Gastroesophageal sphincter (tissue), 4 donors: Measurements from ENCODE around the gene CMC1. TPM values are rescaled to one million over a fixed set of nuclear protein-coding genes. Genes with fewer than 3 reads are reported as not detected.

Source experiments
- ATAC-seq: fragments of 150-250 bp; one replicate; pipeline ENCODE4 v1.9.1; 2016; ENCODE audit warnings: mild to moderate bottlenecking, moderate library complexity
- H3K27ac ChIP-seq, 4 donors: fragments of 200-600 bp; sonication (generic) in 3 of 4; 1 replicate in 3 of 4; 2 replicates in 1 of 4; pipeline ENCODE4 v1.5.1; 2016 to 2019
- H3K27me3 ChIP-seq: fragments of 200-600 bp; sonication (generic); one replicate; pipeline ENCODE4 v1.5.1; 2019
- H3K36me3 ChIP-seq, 2 donors: fragments of 200-600 bp; sonication (generic); one replicate each; pipeline ENCODE4 v1.5.1; 2019; ENCODE audit warnings: control low read depth in 1 of 2
- H3K4me1 ChIP-seq, 3 donors: fragments of 200-600 bp; sonication (generic); 1 replicate in 2 of 3; 2 replicates in 1 of 3; pipeline ENCODE4 v1.5.1; 2016 to 2019; ENCODE audit warnings: control low read depth in 2 of 3
- H3K4me3 ChIP-seq, 2 donors: fragments of 200-600 bp; sonication (generic); one replicate each; pipeline ENCODE4 v1.5.1; 2019; ENCODE audit warnings: mild to moderate bottlenecking in 1 of 2, moderate library complexity in 1 of 2
- H3K9me3 ChIP-seq, 3 donors: fragments of 200-600 bp; sonication (generic); one replicate each; pipeline ENCODE4 v1.5.1; 2017 to 2019; ENCODE audit warnings: control low read depth in 2 of 3
- EP300 ChIP-seq: sonication (generic); formaldehyde crosslinking; IDR thresholded peaks from one replicate; pipeline ENCODE4 v1.6.1; 2017; ENCODE audit warnings: antibody characterized with exemption, mild to moderate bottlenecking
- POLR2A ChIP-seq, 2 donors: fragments of 450-650 bp; IDR thresholded peaks; one replicate each; pipeline ENCODE4 v1.6.1; 2017; ENCODE audit warnings: antibody characterized with exemption in 2 of 2, mild to moderate bottlenecking in 2 of 2, moderate library complexity in 1 of 2
- POLR2AphosphoS5 ChIP-seq: sonication (generic); formaldehyde crosslinking; IDR thresholded peaks from one replicate; pipeline ENCODE4 v1.6.1; 2017; ENCODE audit warnings: antibody characterized with exemption
- WGBS, 2 donors: methylation state at CpG; one replicate each; pipeline ENCODE4 v1.1.5; 2018; ENCODE audit warnings: low coverage in 1 of 2; 5-methylcytosine and 5-hydroxymethylcytosine counted together
- total RNA-seq, 4 donors: library from RNA; depleted of rRNA; stranded (reverse); fragments of >200 nt; gene quantifications; one replicate each; pipeline ENCODE4 v1.1.0, GENCODE V29; 2016
- TF ChIP-seq, protein P1 (sequence below), 4 experiments: fragments of 200-600 bp in 2 of 4; fragments of 450-650 bp in 2 of 4; sonication (generic) in 1 of 4; IDR thresholded peaks; one replicate each; pipeline ENCODE4 v1.5.1; 2017 to 2019; ENCODE audit warnings: antibody characterized with exemption in 4 of 4, mild to moderate bottlenecking in 2 of 4, moderate library complexity in 2 of 4

The CMC1 gene
- total RNA-seq, 4 donors from 2014 or later = 6.5 to 30.5 (median 19.5) TPM

DNA sequence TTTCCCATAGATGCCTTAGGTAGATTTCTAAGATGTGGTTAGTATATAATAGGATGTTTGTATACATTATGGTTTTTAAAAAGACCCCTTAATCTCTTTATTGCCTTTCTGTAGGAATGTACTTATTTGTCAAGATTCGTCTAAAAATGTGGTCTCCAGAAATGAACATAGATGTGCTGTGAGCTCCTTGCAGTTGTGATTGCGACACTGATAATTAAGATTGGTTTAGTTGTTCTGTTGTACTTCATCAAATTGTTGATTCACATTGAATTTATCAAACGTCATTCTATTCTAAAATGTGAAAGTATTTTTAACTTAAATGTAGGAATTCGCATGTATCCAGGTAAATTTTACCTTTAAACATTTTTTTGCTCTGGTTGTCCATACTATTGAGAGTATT is 51.2 kb downstream of the CMC1 start:
- H3K4me1 ChIP-seq = peaks cover 0 to 12% (median 0%) of the 10 kb centered on the region in 3 donors
- no peak overlapping the region for H3K27ac ChIP-seq
- H3K4me3 ChIP-seq = no peak overlapping the region
- ATAC-seq = no peak
- H3K36me3 ChIP-seq = peaks cover 0 to 12% of the 10 kb centered on the region in 2 donors
- H3K9me3 ChIP-seq = no peaks in the 10 kb centered on the region
- H3K27me3 ChIP-seq = no peaks in the 10 kb centered on the region
- WGBS, 2 donors = 89 to 97% methylated on average over 4 of the region's 4 CpGs
- no peak for TF ChIP-seq POLR2AphosphoS5
- TF ChIP-seq, protein P1, sequence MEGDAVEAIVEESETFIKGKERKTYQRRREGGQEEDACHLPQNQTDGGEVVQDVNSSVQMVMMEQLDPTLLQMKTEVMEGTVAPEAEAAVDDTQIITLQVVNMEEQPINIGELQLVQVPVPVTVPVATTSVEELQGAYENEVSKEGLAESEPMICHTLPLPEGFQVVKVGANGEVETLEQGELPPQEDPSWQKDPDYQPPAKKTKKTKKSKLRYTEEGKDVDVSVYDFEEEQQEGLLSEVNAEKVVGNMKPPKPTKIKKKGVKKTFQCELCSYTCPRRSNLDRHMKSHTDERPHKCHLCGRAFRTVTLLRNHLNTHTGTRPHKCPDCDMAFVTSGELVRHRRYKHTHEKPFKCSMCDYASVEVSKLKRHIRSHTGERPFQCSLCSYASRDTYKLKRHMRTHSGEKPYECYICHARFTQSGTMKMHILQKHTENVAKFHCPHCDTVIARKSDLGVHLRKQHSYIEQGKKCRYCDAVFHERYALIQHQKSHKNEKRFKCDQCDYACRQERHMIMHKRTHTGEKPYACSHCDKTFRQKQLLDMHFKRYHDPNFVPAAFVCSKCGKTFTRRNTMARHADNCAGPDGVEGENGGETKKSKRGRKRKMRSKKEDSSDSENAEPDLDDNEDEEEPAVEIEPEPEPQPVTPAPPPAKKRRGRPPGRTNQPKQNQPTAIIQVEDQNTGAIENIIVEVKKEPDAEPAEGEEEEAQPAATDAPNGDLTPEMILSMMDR (IDR thresholded peaks at IDR 0.05) = no peak
- TF ChIP-seq EP300 = no peak
- no peak for TF ChIP-seq POLR2A (IDR thresholded peaks at IDR 0.05)

DNA sequence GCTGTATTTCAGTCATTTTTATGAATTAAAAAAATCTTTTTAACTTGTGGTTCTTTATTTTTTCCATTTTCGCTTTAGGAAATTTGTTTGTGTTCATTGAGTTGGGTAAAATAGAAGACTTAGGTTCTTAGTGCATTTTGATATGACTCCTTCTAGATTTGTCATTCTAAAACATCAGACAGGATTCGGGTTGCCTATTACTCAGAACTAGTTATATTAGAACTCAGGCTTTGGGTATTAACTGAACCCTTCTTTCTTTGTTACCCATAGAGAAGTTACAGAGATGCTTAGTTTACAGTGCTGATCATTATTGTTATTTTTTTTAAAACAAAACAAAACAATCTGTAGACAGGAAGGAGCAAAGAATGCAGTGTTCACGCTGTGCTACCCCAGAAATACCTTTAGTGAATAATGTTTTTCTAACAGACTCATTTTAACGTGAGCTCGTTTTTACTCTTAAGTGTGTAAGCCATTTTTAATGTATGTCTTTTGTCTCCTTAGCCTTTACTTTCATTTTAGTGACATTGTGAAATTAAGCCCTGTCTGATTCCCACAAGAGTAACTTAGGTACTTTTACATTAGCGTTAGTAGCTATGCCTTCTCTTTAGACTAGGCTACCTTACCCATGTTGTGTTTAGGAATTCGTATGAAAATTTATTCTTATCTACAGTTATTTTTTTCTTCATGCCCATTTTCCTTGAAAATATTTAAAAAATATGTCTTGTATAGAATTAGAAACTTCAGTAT is 53.4 kb downstream of the CMC1 start:
- no peak overlapping the region for H3K27ac ChIP-seq
- 89 to 94% methylated on average over 7 of the region's 7 CpGs for WGBS, 2 donors
- H3K4me1 ChIP-seq = peaks cover 0 to 12% (median 0%) of the 10 kb centered on the region in 3 donors
- H3K27me3 ChIP-seq = no peaks in the 10 kb centered on the region
- no peak for ATAC-seq
- no peaks in the 10 kb centered on the region for H3K9me3 ChIP-seq
- no peak overlapping the region for H3K4me3 ChIP-seq
- no peak for TF ChIP-seq POLR2A (IDR thresholded peaks at IDR 0.05)
- TF ChIP-seq POLR2AphosphoS5 = no peak
- TF ChIP-seq EP300 = no peak
- TF ChIP-seq, protein P1 (IDR thresholded peaks at IDR 0.05) = no peak
- H3K36me3 ChIP-seq = peaks cover 0 to 12% of the 10 kb centered on the region in 2 donors

DNA sequence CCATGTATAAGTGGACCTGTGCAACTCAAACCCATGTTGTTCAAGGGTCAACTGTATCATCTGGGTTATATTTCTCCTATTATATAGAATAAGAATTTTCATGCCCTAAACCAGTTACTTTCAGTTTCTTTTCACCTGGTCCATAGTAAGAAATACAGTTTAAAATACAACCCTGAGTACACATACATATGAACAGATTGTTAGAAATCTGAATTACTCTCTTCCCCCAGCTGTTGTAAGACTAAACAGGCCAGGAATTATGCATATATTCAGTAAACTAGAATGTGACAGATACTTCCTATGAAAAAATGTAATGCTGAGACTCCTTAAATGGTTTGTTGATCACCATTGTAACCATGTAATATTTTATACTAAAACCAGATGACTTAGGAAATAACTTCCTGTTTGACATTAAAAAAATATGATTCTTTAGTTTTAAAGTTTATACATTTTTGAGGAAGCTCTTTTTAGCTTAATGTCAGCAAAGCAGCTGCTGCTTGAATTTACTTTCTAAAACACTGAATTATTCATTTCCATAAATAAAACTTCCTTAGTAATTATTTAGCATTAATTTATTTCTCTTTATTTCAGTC is 54.6 kb downstream of the CMC1 start:
- TF ChIP-seq POLR2AphosphoS5 = no peak
- TF ChIP-seq, protein P1 (IDR thresholded peaks at IDR 0.05) = no peak
- TF ChIP-seq EP300 = no peak
- TF ChIP-seq POLR2A (IDR thresholded peaks at IDR 0.05) = no peak
- no peaks in the 10 kb centered on the region for H3K9me3 ChIP-seq
- peaks cover 0 to 3% of the 10 kb centered on the region in 2 donors for H3K36me3 ChIP-seq
- H3K27ac ChIP-seq = no peak overlapping the region
- no peak overlapping the region for H3K4me3 ChIP-seq
- no peaks in the 10 kb centered on the region for H3K27me3 ChIP-seq
- no peak for ATAC-seq
- H3K4me1 ChIP-seq = peaks cover 0 to 12% (median 0%) of the 10 kb centered on the region in 3 donors

DNA sequence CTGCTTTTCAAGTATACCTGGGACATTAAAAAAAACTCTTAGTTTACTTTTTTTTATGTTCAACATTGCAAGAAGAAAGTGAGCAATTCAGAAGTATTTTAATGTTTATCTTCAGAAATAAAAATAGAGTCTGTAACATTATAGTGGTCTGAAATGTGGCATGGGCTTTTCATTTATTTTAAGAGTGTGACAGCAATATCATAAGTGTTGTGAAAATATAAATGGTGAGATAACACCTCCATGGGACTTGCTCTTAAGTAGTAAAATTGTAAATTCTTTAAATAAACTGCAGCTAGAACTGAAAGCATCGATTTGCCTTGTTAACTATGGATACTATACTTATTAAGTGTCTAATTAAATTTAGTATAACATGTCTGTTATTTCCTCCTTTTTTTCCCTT is 58.3 kb downstream of the CMC1 start:
- H3K27me3 ChIP-seq = no peaks in the 10 kb centered on the region
- H3K9me3 ChIP-seq = no peaks in the 10 kb centered on the region
- H3K4me3 ChIP-seq = no peak overlapping the region
- H3K4me1 ChIP-seq = peaks cover 0 to 12% (median 0%) of the 10 kb centered on the region in 3 donors
- WGBS, 2 donors = 61 to 74% methylated on average over 1 of the region's 1 CpG
- TF ChIP-seq EP300 = no peak
- TF ChIP-seq, protein P1 (IDR thresholded peaks at IDR 0.05) = no peak
- no peak for TF ChIP-seq POLR2A (IDR thresholded peaks at IDR 0.05)
- no peak for TF ChIP-seq POLR2AphosphoS5
- no peak overlapping the region for H3K27ac ChIP-seq
- no peak for ATAC-seq
- no peaks in the 10 kb centered on the region for H3K36me3 ChIP-seq
